HG03060 (cell line): Measurements from ENCODE around the gene ZSCAN31.
A peak's percentile ranks its signal among the peaks of the same experiment; 100 is the strongest.
"Not testable (repeated sequence)": the region's sequence is repeated elsewhere in the genome, so short reads cannot be mapped to it uniquely, and the experiment has no call there.

Experiments used
- ATAC-seq: cut with Tn5 transposase; IDR thresholded peaks from one replicate; pipeline ENCODE4 v1.9.1; 2021; ENCODE audit warnings: low read depth, moderate number of reproducible peaks; ENCODE audit not compliant: unreplicated experiment

Gene ZSCAN31

DNA sequence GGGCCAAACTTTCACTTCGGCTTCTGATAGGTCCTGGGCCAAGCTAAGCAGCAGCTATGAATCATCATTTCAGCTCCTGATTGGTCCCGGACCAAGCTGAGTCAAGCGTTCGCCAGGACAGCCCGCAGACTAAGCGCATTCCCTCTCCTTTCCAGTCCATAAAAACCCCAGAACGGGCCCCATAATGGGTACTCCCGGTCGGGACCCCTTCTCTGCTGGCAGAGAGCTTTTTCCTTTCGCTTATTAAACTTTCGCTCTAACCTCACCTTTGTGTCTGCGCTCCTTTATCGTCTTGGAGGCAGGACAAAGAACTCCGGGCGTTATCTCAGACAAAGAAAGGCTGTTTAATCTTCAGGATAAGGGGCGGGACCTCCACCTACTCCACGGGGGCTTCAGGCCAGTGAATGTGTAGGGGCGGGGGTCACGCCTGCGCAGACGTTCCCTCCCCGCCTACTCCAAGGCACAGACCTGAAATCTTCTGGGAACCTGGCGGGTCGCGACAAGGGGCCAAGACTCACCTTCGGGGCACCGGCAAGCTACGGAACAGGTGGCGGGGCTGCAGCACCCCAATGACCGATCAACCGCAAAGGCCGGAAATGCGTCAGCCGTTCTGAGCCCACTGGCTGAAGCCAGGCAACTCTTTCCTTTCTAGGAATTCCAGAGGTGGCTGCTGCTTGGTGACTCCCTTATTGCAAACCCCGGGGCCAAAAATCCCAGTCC, at the start of gene ZSCAN31:
Gene ZSCAN31, minus strand, starts transcription at position 585 of the 720 bp plus-strand sequence. CDS start 6,465 bp downstream, outside the sequence.
- ATAC-seq, result peak; percentile 78

DNA sequence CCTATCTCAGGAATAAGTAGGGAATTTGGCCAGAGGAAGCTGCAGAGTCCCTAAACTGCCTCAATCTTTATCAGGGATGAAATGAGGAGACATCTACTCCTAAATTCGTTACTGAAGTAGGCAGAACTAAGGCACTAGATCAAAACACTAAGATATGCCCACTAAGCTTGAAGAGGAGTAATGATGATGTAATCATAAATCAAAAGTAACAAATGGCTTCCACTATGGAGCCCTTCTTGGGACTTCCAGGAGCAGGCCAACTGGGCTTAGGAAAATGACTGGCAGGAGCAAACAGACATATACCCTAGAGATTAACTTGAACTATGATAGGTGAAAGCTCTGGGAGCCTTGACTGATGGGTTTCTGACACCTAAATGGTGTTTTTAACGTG, 48.2 kb upstream of the ZSCAN31 start:
- no peak for ATAC-seq

DNA sequence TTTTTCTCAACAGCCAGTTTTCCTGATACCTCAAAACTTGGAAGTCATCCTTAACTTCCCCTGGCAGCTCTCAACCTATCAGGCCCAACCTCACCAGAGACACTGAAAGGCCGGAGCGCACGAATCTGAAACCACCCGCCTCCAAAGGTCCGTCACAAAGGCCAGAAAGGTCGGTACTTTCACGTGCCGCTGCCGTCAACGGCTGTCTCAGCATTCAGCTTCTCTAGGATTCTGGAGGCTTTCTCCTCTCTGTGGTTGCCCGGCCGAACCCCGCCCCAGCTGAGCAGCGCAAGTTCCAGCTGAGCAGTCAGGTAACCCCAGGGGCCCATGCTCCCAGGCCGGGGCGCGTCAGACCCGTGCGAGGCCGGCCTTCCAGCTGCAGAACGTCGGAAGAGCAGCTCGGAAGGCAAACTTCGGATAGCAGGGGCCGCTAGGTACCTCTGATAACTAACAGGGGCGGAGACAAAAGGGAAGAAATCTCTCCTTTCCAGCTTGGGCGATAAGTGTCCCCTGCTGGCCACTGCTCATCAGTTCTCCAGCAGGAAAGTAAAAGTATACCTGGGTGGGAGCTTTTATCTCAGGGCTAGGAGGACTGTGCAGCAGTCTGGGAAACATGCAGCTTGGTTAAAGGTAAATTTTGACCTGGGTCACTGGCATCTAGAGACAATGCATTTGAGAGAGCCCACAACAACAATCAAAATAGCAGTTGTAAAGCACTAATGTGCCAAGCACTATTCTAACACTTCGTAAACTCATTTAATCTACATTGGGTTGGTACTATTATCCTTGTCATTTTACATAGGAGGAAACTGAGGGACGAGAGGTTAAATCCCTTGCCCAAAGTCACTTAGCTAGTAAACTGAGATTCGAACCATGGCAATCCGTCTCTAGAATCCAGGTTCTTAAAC, 47.5 kb upstream of the ZSCAN31 start:
- peak; percentile 82 for ATAC-seq

DNA sequence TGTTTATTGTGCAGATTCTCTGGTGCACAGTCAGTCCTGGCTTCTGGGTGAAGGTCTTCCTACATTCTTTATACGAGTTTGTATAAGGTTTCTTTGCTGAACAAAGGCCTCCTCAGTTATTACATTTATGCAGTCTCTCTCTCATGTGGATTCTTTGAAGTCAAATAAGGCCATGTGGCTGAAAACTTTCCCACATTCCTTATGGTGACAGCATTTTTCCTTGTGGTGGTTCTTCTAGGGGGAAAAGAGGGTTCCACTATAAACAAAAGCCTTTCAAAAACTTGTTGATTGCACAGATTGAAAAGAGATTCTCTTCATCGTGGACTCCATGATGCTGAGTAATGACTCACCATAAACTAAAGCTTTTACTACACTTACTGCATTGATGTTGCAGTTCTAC, 44.4 kb upstream of the ZSCAN31 start:
- ATAC-seq, result no peak

DNA sequence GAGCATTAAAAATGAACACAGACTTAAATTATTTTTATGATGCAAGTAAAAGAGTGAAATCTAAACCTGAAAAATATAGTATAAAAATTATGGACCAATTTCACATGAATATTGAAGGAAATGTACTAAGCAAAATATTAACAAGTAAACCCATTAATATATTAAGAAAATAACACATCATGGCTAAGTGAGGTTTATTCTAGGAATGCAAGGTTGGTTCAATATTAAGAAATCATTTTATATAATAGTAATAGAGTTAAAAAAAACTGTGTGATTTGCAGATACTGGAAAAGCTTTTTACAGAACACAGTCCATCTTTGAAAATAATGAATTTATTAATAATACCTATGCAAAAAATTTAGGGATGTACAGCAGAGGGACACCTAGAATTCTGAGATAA, 42.7 kb upstream of the ZSCAN31 start:
- no peak for ATAC-seq

DNA sequence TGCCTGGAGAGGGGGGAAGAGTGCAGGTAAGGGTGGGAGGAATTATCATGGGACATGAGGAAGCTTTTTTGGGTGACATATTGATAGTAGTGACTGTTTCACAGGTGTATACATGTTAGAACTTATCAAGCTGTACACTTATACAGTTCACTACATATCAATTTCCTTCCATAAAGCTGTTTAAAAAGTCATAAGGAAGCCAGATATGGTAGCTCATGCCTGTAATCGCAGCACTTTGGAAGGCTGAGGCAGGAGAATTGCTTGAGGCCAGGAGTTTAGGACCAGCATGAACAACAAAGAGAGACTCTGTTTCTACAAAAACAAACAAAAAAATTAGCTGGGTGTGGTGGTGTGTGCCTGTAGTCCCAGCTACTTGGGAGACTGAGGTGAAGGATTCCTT, 41.9 kb upstream of the ZSCAN31 start:
- no peak for ATAC-seq

DNA sequence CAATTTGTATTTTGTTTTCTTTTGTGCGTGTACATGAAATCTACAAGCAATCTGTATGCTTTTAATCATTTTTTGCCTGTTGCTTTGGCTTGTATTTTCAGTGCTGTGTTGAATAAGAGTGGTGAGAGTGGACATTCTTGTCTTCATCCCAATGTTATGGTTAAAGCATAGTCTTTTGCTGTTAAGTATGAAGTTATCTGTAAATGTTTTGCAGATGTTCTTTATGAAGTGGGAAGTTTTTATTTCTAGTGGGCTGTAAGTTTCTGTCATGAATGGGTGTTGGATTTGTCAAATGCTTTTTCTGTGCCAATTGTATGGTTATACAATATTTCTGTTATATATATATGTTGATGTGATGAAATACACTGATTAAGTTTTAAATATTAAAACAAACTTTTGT, 38.0 kb upstream of the ZSCAN31 start:
- no peak for ATAC-seq

DNA sequence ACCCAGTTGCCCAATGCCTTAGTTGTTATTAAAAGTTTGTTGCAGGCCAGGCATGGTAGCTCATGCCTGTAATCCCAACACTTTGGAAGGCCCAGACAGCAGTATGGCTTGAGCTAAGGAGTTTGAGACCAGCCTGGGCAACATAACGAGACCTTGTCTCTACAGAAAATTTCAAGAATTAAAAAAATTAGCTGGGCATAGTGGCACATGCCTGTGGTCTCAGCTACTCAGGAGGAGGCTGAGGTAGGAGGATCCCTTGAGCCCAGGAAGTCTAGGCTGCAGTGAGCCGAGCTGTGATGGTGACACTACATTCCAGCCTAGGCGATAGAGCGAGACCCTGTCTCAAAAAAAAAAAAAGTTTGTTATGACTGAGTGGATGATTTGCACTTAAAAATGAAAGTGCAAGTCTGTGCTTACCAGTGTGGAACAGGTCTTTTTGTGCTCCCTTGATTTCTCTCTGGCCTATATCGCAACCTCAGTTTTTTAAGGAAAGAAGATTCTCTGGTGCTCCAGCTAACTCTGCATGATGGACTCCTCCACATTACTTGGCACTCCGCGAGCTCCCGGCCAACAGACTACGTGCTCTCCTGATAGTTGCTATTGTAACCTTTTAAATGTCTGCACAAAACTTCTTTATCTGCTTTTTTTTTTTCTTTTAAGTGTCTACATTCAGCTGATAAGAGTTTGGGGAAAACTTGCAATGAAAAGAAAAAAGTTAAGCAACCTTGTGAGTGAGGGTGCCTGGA, 35.9 kb upstream of the ZSCAN31 start:
- ATAC-seq, result no peak

DNA sequence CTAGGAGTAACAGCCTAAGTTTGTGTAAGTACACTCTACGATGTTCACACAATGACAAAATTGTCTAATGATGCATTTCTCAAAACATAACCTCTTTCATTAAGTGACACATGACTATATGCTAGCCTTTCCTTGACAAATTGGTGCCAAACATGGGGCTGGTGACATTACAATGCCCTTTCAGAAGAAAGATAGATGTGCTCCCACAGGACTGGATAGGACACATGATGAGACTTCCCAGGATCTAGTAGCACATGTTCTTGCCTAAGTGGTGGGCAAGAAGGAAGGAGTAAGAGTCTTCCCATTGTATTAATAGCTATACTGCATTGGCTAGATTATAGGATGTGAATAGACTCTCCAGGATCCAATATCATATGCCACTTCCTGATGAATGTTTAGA, 35.3 kb upstream of the ZSCAN31 start:
- ATAC-seq, result no peak

DNA sequence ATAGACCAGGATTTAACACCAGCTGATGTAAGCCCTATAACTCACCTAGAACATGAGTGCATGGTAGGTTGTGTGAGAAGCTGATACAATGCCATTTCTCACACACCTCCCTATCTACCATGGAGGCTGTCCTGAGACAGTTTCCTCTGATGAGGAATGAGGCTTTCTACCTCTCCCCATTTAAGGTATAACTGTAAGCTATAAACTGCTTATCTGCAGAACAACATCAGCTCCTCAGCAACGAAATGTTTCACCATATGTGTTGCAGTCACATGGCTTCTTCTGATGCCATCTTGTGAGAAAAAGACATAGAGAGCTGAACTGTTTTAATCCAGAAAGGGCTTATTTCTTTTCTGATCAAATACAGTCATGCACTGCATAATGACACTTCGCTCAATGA, 34.5 kb upstream of the ZSCAN31 start:
- no peak for ATAC-seq

DNA sequence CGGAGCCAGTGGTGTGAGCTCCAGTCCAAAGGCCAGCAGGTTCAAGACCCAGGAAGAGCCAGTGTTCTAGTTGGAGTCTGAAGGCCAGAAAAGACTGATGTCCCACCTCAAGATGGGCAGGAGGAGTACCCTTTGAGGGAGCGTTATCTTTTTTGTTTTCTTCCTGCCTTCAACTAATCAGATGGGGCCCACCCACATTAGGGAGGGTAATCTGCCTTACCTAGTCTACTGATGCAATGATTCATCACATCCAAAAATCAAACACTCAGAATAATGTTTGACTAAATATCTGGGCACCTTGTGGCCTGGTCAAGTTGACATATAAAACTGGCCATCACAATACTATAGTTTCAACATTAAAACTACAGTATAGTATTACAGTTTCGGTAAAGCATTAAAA, 33.5 kb upstream of the ZSCAN31 start:
- ATAC-seq, result no peak

DNA sequence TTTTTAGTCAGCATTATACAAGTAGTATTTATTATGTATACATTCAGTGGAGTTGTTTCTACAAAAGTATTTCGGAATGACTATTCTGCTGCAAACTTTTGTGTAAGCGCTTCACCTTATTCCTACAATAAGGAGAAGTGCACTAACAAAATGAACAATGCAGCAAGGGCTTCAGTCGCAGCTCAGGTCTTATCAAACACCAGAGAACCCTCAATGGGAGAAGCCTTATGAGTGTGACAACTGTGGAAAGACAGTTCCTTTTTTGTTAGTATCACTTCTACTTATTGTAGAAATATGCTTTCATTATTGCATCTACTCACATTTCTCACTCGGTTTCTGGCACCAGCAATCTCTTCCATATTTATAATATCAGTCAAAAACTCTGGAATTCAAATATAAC, 32.6 kb upstream of the ZSCAN31 start:
- ATAC-seq, result peak; percentile 61

DNA sequence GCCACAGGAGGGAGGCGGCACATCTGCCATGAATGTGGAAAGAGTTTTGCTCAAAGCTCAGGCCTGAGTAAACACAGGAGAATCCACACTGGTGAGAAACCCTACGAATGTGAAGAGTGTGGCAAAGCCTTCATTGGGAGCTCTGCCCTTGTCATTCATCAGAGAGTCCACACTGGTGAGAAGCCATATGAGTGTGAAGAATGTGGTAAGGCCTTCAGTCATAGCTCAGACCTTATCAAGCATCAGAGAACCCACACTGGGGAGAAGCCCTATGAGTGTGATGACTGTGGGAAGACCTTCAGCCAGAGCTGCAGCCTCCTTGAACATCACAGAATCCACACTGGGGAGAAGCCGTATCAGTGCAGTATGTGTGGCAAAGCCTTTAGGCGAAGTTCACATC, 29.6 kb upstream of the ZSCAN31 start:
- not testable (repeated sequence) for ATAC-seq

DNA sequence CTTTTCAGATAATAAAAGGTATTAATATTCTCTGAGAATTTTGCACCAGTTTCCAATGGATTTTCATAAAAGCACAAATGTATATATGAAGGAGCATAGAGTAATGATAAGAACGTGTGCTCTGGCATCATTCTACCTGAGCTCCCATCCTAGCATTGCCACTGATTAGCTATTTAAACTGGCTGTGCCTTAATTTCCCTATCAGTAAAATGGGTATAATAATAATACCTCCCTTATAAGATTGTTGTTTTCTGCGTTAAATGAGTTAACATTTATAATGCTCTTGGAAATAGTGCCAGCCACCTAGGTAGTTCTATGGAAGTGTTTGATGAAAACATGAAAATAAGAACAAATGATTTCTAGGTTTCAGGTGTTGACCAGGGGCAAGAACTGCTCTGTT, 25.0 kb upstream of the ZSCAN31 start:
- ATAC-seq, result no peak

DNA sequence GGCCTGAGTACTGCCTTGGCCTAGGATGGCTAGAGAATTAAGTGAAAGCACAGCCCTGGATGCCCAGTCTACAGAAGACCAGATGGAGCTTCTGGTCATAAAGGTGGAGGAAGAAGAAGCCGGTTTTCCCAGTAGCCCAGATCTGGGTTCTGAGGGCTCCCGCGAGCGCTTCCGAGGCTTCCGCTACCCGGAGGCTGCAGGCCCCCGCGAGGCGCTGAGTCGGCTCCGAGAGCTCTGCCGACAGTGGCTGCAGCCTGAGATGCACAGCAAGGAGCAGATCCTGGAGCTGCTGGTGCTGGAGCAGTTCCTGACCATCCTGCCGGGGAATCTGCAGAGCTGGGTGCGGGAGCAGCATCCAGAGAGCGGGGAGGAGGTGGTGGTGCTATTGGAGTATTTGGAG, 23.6 kb upstream of the ZSCAN31 start:
- not testable (repeated sequence) for ATAC-seq

DNA sequence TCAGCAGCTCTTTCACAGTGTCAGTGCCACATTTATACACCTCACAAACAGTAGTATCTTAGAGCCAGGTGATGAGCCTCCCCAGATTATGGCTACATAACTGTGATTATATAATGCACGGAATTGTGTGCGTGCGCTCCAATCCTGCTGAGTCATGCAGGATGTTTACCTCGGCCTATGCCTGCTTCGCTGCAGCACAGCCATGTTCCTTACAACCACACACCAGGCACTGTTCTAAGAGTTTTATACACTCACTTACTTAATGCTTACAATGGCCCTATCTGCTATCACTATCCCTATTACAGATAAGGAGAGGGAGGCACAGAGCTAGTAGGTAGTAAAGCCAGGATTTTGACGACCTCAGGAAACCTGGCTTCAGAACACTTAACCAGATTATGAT, 21.1 kb upstream of the ZSCAN31 start:
- ATAC-seq, result no peak

DNA sequence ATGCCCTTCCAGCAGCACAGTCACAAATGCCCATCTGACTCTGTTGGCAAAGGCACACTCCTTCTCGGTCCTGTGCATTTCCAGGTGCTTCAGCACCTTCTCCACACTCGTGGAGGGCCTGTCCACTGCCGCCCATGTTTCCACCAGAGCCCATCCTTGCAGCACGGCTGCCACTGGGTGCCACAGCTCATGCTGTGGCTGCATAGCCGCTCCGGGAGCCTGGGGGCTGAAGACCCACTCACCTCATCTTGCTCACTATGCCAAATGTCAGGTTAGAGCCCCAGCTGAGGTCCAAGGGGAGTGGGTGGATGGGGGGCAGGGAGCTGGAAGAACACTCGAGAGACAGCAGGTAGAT, 20.7 kb upstream of the ZSCAN31 start:
- no peak for ATAC-seq

DNA sequence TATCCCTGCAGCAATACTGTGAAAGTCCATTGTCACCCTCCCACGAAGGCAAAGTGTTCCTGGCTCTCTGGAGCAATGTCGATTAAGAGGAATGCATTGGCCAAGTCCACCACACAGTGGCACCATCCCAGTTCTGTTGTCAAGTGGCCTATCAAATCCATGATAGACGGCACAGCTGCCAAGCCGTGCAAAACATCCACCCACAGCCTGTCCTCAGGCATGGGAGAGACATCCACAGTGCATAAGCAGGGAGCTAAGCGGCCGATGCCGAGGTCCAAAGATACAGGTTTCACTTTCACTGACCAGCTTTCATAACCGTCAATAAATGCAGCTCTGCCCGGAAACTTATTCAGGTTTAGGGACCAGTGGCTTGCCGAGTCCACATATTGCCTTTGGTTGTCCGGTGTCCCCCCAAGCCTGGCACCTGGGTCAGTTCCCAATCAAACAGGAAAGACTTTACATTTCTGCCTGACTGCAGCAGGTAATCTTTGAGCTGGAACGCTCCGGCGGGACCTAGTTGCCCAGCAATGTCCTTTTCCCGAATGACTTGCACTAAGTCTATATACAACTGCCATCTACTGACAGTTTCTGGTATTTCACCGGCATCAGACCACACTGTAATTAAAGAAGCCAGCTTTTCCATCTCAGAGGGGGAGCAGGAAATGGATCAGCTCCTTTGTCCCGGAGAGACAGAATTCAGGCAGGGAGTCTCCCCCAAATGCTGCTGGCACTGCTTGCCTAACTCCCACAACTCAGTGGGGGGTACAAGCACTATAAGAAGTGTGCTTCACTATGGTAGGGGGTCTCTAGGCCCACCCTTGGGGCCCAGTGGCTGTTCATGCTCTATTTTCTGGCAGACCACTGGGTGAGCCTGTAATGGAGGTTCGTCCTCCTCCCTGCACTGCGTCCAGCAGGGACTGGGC, 20.1 kb upstream of the ZSCAN31 start:
- no peak for ATAC-seq

DNA sequence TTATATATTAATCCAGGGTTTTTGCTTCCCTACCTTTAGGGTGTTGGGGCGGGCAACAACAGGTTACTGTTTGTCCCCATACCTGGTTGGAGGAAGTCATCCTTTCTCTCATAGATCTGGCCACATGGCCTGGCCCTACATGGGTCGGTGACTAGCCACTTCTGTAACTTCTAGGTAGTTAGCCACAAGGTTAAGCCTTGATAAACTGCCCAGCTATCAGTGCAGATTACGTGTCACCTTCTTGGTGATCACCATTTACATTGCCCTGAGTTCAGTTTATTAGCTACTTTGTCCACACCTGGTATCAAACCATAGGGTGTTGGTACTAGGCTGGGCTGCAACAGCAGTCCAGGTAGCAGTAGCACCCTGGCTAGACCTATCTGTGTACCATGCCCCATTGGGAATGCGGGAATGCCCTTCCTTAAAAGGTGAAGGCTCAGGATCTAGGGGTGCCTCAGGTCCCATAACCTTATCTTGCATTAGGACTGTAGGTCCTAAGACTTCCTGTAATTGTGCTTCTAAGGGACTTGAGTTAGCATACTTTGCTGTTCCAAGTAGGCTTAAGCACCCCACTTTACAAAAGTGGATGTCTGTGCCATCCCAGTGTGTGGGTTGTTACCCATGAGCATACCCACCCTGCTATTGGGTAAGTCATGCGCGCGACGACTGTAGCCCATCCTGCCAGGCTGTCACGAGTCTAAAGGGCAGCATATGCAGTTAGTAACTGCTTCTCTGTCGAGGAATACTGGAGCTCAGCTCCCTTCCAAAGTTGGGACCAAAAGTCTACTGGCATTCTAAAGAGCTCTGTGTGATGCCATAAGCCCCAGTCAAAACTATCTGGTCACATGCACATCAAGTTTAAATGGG, 19.0 kb upstream of the ZSCAN31 start:
- no peak for ATAC-seq
